Stimulated activated naive CD4-positive, alpha-beta T cell treated with Interleukin-2 at 50 U/mL for 16 hours (primary cell): ENCODE results near the gene UBE2N.
A peak's percentile ranks its signal among the peaks of the same experiment; 100 is the strongest.
"Not testable (repeated sequence)": the region's sequence is repeated elsewhere in the genome, so short reads cannot be mapped to it uniquely, and the experiment has no call there.

Experiments used
- DNase-seq: peaks from one replicate; lab custom pipeline; 2025; lab: John Stamatoyannopoulos, UW

The UBE2N gene

GRCh38 chr12:93411060-93411459, 30.7 kb downstream of the UBE2N start:
- DNase-seq, result not testable (repeated sequence)

GRCh38 chr12:93409343-93410187, 32.2 kb downstream of the UBE2N start:
- not testable (repeated sequence) for DNase-seq

GRCh38 chr12:93408813-93409212, 32.9 kb downstream of the UBE2N start:
- DNase-seq, result no peak

GRCh38 chr12:93407963-93408283, 33.8 kb downstream of the UBE2N start:
- DNase-seq, result no peak

GRCh38 chr12:93407054-93407962, 34.4 kb downstream of the UBE2N start:
- no peak for DNase-seq

- no peak for DNase-seq
Measured at GRCh38 chr12:93404961-93405849, 36.5 kb downstream of the UBE2N start.

- no peak for DNase-seq
Measured at GRCh38 chr12:93403988-93404803, 37.6 kb downstream of the UBE2N start.

- peak; percentile 7 for DNase-seq
Measured at GRCh38 chr12:93402333-93403311, 39.1 kb downstream of the UBE2N start.

- not testable (repeated sequence) for DNase-seq
Measured at GRCh38 chr12:93399183-93399863, 42.4 kb downstream of the UBE2N start.

- no peak for DNase-seq
Measured at GRCh38 chr12:93397412-93397811, 44.3 kb downstream of the UBE2N start.

- no peak for DNase-seq
Measured at GRCh38 chr12:93393425-93393824, 48.3 kb downstream of the UBE2N start.

GRCh38 chr12:93390549-93391297, 51.0 kb downstream of the UBE2N start:
- DNase-seq, result no peak

- DNase-seq, result no peak
Measured at GRCh38 chr12:93390031-93390430, 51.7 kb downstream of the UBE2N start.

GRCh38 chr12:93387780-93388179, 54.0 kb downstream of the UBE2N start:
- peak; percentile 60 for DNase-seq

GRCh38 chr12:93381976-93382437, 59.7 kb downstream of the UBE2N start:
- not testable (repeated sequence) for DNase-seq

- DNase-seq, result no peak
Measured at GRCh38 chr12:93381161-93381975, 60.4 kb downstream of the UBE2N start.

- DNase-seq, result no peak
Measured at GRCh38 chr12:93380480-93381121, 61.1 kb downstream of the UBE2N start.
